Tibial nerve (tissue), 3 donors: ENCODE results near the gene ENKD1.

Source experiments
- EP300 ChIP-seq, 2 donors: sonication (generic); formaldehyde crosslinking; IDR thresholded peaks; one replicate each; pipeline ENCODE4 v1.6.1; 2017; ENCODE audit warnings: antibody characterized with exemption in 2 of 2, mild to moderate bottlenecking in 1 of 2
- POLR2A ChIP-seq, 2 donors: fragments of 450-650 bp; IDR thresholded peaks; one replicate each; pipeline ENCODE4 v1.6.1; 2017; ENCODE audit warnings: antibody characterized with exemption in 2 of 2, mild to moderate bottlenecking in 2 of 2, moderate library complexity in 2 of 2

DNA sequence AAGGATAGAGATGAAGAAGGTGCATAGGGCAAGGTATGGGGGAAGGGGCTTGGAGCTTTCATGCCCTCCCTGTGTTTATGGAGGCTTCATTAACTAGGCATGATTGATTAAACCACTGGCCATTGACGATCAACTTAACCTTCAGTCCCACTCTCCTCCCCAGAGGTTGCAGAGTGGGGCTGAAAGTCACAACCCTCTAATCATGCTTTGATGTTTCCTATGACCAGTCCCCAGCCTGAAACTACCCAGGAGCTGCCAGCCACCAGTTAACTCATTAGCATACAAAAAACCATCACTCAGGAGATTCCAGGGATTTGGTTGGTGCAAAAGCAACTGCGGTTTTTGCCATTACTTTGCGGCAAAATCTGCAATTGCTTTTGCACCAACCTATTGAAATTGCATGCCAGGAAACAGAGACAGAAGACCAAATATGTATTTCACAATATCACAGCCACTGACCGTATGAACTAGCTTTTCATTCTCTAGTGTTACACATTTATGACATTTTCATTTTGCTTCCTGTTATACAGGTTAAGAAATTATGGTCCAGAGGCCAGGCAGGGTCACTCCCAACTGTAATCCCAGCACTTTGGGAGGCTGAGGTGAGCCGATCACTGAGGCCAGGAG is 47.2 kb upstream of the ENKD1 start:
- TF ChIP-seq EP300 (IDR thresholded peaks at IDR 0.05) (no peak), POLR2A (IDR thresholded peaks at IDR 0.05) (no peak)
